Ascending aorta (tissue), 2 donors: ENCODE results near the gene TRIM26. TPM values are rescaled to one million over a fixed set of nuclear protein-coding genes. Genes with fewer than 3 reads are reported as not detected.

Experiments
- DNase-seq, 2 donors: peaks; one replicate each; pipeline ENCODE4 v3.0.0-alpha.2; 2019; ENCODE audit warnings: low spot score in 2 of 2
- H3K27ac ChIP-seq, 2 donors: fragments of 200-600 bp; sonication (generic); one replicate each; pipeline ENCODE4 v1.5.1; 2016 to 2017; ENCODE audit warnings: mild to moderate bottlenecking in 1 of 2
- H3K27me3 ChIP-seq: fragments of 200-600 bp; sonication (generic); one replicate; pipeline ENCODE4 v1.5.1; 2017
- H3K36me3 ChIP-seq, 2 donors: fragments of 200-600 bp; sonication (generic); one replicate each; pipeline ENCODE4 v1.5.1; 2016
- H3K4me1 ChIP-seq, 2 donors: fragments of 200-600 bp; sonication (generic); one replicate each; pipeline ENCODE4 v1.5.1; 2016 to 2017; ENCODE audit warnings: mild to moderate bottlenecking in 1 of 2
- H3K4me3 ChIP-seq, 2 donors: fragments of 200-600 bp; sonication (generic); one replicate each; pipeline ENCODE4 v1.5.1; 2016 to 2017; ENCODE audit warnings: mild to moderate bottlenecking in 1 of 2
- H3K9me3 ChIP-seq, 2 donors: fragments of 200-600 bp; sonication (generic); one replicate each; pipeline ENCODE4 v1.5.1; 2016
- intact Hi-C: fragments of 100-400 bp; cut with DNase I; formaldehyde crosslinking; loops from one replicate; pipeline ENCODE4 v1.15.1; 2023
- total RNA-seq: library from RNA; depleted of rRNA; stranded (reverse); fragments of >200 nt; gene quantifications from one replicate; pipeline ENCODE4 v1.1.0, GENCODE V29; 2016
- TF ChIP-seq, protein P1 (sequence below), 3 experiments: fragments of 200-600 bp in 2 of 3; fragments of 450-650 bp in 1 of 3; sonication (generic) in 2 of 3; IDR thresholded peaks; one replicate each; pipeline ENCODE4 v1.5.1; 2016 to 2019; ENCODE audit warnings: antibody characterized with exemption in 3 of 3, mild to moderate bottlenecking in 1 of 3, moderate library complexity in 1 of 3

Gene TRIM26
- total RNA-seq, 1 donor from 2014 or later, result 38.6 TPM

GRCh38 chr6:30162265-30163089, 50.7 kb downstream of the TRIM26 start:
- H3K27ac ChIP-seq, result no peak overlapping the region
- H3K4me1 ChIP-seq, result no peaks in the 10 kb centered on the region
- no peaks in the 10 kb centered on the region for H3K9me3 ChIP-seq
- intact Hi-C loops, result no loop called here
- H3K27me3 ChIP-seq, result no peaks in the 10 kb centered on the region
- H3K36me3 ChIP-seq, result no peaks in the 10 kb centered on the region
- TF ChIP-seq, protein P1, sequence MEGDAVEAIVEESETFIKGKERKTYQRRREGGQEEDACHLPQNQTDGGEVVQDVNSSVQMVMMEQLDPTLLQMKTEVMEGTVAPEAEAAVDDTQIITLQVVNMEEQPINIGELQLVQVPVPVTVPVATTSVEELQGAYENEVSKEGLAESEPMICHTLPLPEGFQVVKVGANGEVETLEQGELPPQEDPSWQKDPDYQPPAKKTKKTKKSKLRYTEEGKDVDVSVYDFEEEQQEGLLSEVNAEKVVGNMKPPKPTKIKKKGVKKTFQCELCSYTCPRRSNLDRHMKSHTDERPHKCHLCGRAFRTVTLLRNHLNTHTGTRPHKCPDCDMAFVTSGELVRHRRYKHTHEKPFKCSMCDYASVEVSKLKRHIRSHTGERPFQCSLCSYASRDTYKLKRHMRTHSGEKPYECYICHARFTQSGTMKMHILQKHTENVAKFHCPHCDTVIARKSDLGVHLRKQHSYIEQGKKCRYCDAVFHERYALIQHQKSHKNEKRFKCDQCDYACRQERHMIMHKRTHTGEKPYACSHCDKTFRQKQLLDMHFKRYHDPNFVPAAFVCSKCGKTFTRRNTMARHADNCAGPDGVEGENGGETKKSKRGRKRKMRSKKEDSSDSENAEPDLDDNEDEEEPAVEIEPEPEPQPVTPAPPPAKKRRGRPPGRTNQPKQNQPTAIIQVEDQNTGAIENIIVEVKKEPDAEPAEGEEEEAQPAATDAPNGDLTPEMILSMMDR (IDR thresholded peaks at IDR 0.05), result no peak
- no peak for DNase-seq
- no peak overlapping the region for H3K4me3 ChIP-seq

- Histone ChIP-seq H3K9me3 (no peaks in the 10 kb centered on the region), H3K4me3 (no peak within 1 kb of the TSS), H3K4me1 (peaks cover 0 to 2% of the 10 kb centered on the region in 2 donors), H3K27me3 (no peaks in the 10 kb centered on the region), H3K36me3 (no peaks in the 10 kb centered on the region), H3K27ac (no peak within 1 kb of the TSS)
- DNase-seq, result no peak
- TF ChIP-seq, protein P1 (IDR thresholded peaks at IDR 0.05), result no peak
- intact Hi-C loops, result no loop called here
Measured at GRCh38 chr6:30160785-30161531, 52.2 kb downstream of the TRIM26 start, which contains the start of gene TRIM10. TRIM10 (minus strand) TSS chr6:30161211; CDS start chr6:30160858, 353 bp downstream.

GRCh38 chr6:30160008-30160784, 53.0 kb downstream of the TRIM26 start:
- H3K36me3 ChIP-seq, result no peaks in the 10 kb centered on the region
- H3K4me3 ChIP-seq, result no peak overlapping the region
- no peak overlapping the region for H3K27ac ChIP-seq
- peaks cover 0 to 3% of the 10 kb centered on the region in 2 donors for H3K4me1 ChIP-seq
- H3K27me3 ChIP-seq, result no peaks in the 10 kb centered on the region
- DNase-seq, result no peak
- intact Hi-C loops, result no loop called here
- TF ChIP-seq, protein P1 (IDR thresholded peaks at IDR 0.05), result no peak
- H3K9me3 ChIP-seq, result no peaks in the 10 kb centered on the region

DNA sequence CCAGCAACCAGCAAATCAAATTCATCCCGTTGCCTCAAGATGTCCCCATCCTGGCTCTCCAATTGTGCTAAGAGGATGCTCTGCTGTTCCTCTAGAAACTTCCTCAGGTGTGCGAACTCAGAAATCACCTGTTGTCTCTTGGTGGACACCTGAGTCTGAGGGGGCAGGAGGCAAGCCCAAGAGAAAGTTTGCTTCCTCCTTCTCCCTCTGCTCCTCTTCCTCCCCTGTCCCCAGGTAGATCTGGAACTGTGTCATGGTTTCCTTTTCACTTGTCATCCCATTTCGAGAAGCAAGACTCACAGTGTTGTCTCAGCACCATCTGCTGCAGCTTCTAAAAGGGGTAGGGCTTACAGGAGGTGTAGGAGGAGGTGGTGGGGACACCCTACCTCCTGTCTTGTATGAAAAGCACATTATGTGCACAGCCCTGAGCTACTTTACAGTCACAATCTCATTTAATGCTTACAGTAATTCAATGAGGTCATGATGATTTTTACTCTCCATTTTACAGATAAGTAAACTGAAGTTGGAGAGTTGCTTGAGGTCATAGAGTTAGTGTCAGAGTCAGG, 54.6 kb downstream of the TRIM26 start:
- Histone ChIP-seq H3K4me3 (no peak overlapping the region), H3K9me3 (no peaks in the 10 kb centered on the region), H3K36me3 (no peaks in the 10 kb centered on the region), H3K4me1 (peaks cover 0 to 3% of the 10 kb centered on the region in 2 donors), H3K27me3 (no peaks in the 10 kb centered on the region), H3K27ac (no peak overlapping the region)
- TF ChIP-seq, protein P1 (IDR thresholded peaks at IDR 0.05), result no peak
- no peak for DNase-seq
- intact Hi-C loops, result no loop called here

- intact Hi-C loops, result no loop called here
- no peak for DNase-seq
- no peak overlapping the region for H3K27ac ChIP-seq
- H3K9me3 ChIP-seq, result no peaks in the 10 kb centered on the region
- no peaks in the 10 kb centered on the region for H3K36me3 ChIP-seq
- H3K27me3 ChIP-seq, result no peaks in the 10 kb centered on the region
- H3K4me3 ChIP-seq, result no peak overlapping the region
- H3K4me1 ChIP-seq, result peaks cover 0 to 3% of the 10 kb centered on the region in 2 donors
- TF ChIP-seq, protein P1 (IDR thresholded peaks at IDR 0.05), result no peak
Measured at GRCh38 chr6:30157999-30158398, 55.2 kb downstream of the TRIM26 start.
